Measurements from ENCODE around the gene FCN3. TPM values are rescaled to one million over a fixed set of nuclear protein-coding genes. Genes with fewer than 3 reads are reported as not detected.

The FCN3 gene
- total and polyA plus RNA-seq, 4 experiments from 2014 or later: not detected

GRCh38 chr1:27325286-27325685, 49.3 kb downstream of the FCN3 start:
- POLR2A ChIA-PET (ENCODE audit: partially characterized antibody): interaction anchor here (8.8 kb wide), 1 partner anchor 18 kb away, joined by 61 read pairs; the partner anchor contains the start of gene SYTL1
- no peak for DNase-seq
- H3K9me3 ChIP-seq (ENCODE audit: control insufficient read depth in 1 of 2, low read length in 2 of 2): no peaks in the 10 kb centered on the region
- peaks cover 74% of the 10 kb centered on the region for H3K4me1 ChIP-seq (ENCODE audit: insufficient read depth, low read length)
- CTCF ChIA-PET (ENCODE audit: partially characterized antibody): interaction anchor here (0.9 to 3.3 kb wide), 3 partner anchors 11 to 62 kb away, joined by 3 to 14 read pairs (median 4); no protein-coding TSS in a partner anchor
- peaks cover 29% of the 10 kb centered on the region for H3K36me3 ChIP-seq (ENCODE audit: insufficient read depth, low read length)
- no peak overlapping the region for H3K4me3 ChIP-seq (ENCODE audit: low read length in 2 of 2)
- peaks cover 8 to 58% of the 10 kb centered on the region in 2 donors for H3K36me3 Mint-ChIP-seq
- H3K27me3 ChIP-seq (ENCODE audit: insufficient read depth, low read length): peaks cover under 1% of the 10 kb centered on the region
- H3K27me3 Mint-ChIP-seq: no peaks in the 10 kb centered on the region
- no peaks in the 10 kb centered on the region for H3K9me3 Mint-ChIP-seq
- peak overlapping the region in 3 of 7 donors; percentile 1 to 60 (median 42) for H3K27ac Mint-ChIP-seq
- intact Hi-C loops (cut with micrococcal nuclease): no loop called here
- peaks cover 40 to 80% (median 64%) of the 10 kb centered on the region in 4 donors for H3K4me1 Mint-ChIP-seq
- peak overlapping the region in 1 of 8 donors; percentile 4 for H3K4me3 Mint-ChIP-seq
- no peak overlapping the region for H3K27ac ChIP-seq (ENCODE audit: low read depth, low read length)

GRCh38 chr1:27322569-27323240, 51.9 kb downstream of the FCN3 start:
- DNase-seq: no peak
- H3K4me3 Mint-ChIP-seq: peak overlapping the region; percentile 95 to 99 (median 98)
- peak overlapping the region; percentile 95 for H3K27ac ChIP-seq (ENCODE audit: low read depth, low read length)
- intact Hi-C loops (cut with micrococcal nuclease): loop anchor here (1.0 to 2.0 kb wide), 4 partner anchors 20 to 450 kb away; partner anchors contain the start of genes SLC9A1, STX12, SYTL1 and WDTC1
- peaks cover 18% of the 10 kb centered on the region for H3K36me3 ChIP-seq (ENCODE audit: insufficient read depth, low read length)
- peaks cover 8 to 45% of the 10 kb centered on the region in 2 donors for H3K36me3 Mint-ChIP-seq
- H3K4me1 Mint-ChIP-seq: peaks cover 29 to 62% (median 47%) of the 10 kb centered on the region in 4 donors
- ChIA-PET POLR2A (ENCODE audit: partially characterized antibody) (interaction anchor here (0.9 to 8.8 kb wide), 11 partner anchors 10 to 340 kb away, joined by 3 to 61 read pairs (median 4); partner anchors contain the start of genes MAP3K6 and SYTL1), CTCF (ENCODE audit: partially characterized antibody) (interaction anchor here (0.5 to 2.9 kb wide), 9 partner anchors 10 to 277 kb away, joined by 3 to 29 read pairs (median 7); partner anchors contain the start of gene MAP3K6)
- H3K27me3 Mint-ChIP-seq: peaks cover 3 to 4% of the 10 kb centered on the region in 2 donors
- H3K27ac Mint-ChIP-seq: peak overlapping the region; percentile 95 to 98 (median 96)
- peak overlapping the region; percentile 89 to 97 for H3K4me3 ChIP-seq (ENCODE audit: low read length in 2 of 2)
- peaks cover 57% of the 10 kb centered on the region for H3K4me1 ChIP-seq (ENCODE audit: insufficient read depth, low read length)
- H3K9me3 Mint-ChIP-seq: peaks cover 0 to 2% (median 0%) of the 10 kb centered on the region in 8 donors
- no peaks in the 10 kb centered on the region for H3K9me3 ChIP-seq (ENCODE audit: control insufficient read depth in 1 of 2, low read length in 2 of 2)
- H3K27me3 ChIP-seq (ENCODE audit: insufficient read depth, low read length): peaks cover 5% of the 10 kb centered on the region

GRCh38 chr1:27321813-27322568, 52.6 kb downstream of the FCN3 start, which contains the start of gene TMEM222:
TMEM222 (plus strand) TSS chr1:27322163; CDS start chr1:27322198, 35 bp downstream.
- peaks cover 0 to 2% (median 0%) of the 10 kb centered on the region in 8 donors for H3K9me3 Mint-ChIP-seq
- Histone ChIP-seq H3K9me3 (ENCODE audit: control insufficient read depth in 1 of 2, low read length in 2 of 2) (no peaks in the 10 kb centered on the region), H3K27me3 (ENCODE audit: insufficient read depth, low read length) (peaks cover 5% of the 10 kb centered on the region), H3K27ac (ENCODE audit: low read depth, low read length) (peak within 1 kb of the TSS; percentile 95), H3K4me3 (ENCODE audit: low read length in 2 of 2) (peak within 1 kb of the TSS; percentile 89 to 97), H3K4me1 (ENCODE audit: insufficient read depth, low read length) (peaks cover 53% of the 10 kb centered on the region), H3K36me3 (ENCODE audit: insufficient read depth, low read length) (peaks cover 16% of the 10 kb centered on the region)
- CTCF ChIA-PET (ENCODE audit: partially characterized antibody): interaction anchor here (1.3 to 2.9 kb wide), 5 partner anchors 11 to 65 kb away, joined by 7 to 29 read pairs (median 11); no protein-coding TSS in a partner anchor
- peak within 1 kb of the TSS; percentile 95 to 98 (median 96) for H3K27ac Mint-ChIP-seq
- intact Hi-C loops (cut with micrococcal nuclease): loop anchor here (1.0 to 2.0 kb wide), 4 partner anchors 20 to 451 kb away; partner anchors contain the start of genes SLC9A1, STX12, SYTL1 and WDTC1
- H3K4me3 Mint-ChIP-seq: peak within 1 kb of the TSS; percentile 95 to 99 (median 98)
- POLR2A ChIA-PET (ENCODE audit: partially characterized antibody): interaction anchor here (0.9 to 8.8 kb wide), 7 partner anchors 11 to 341 kb away, joined by 3 to 61 read pairs (median 4); partner anchors contain the start of gene SYTL1
- H3K36me3 Mint-ChIP-seq: peaks cover 8 to 43% of the 10 kb centered on the region in 2 donors
- peak; percentile 97 for DNase-seq
- H3K4me1 Mint-ChIP-seq: peaks cover 27 to 58% (median 44%) of the 10 kb centered on the region in 4 donors
- peaks cover 3 to 4% of the 10 kb centered on the region in 2 donors for H3K27me3 Mint-ChIP-seq

Other genes starting within 250 kb of the FCN3 start
- 10 to 100 TPM; 11.4 to 13.2 TPM for gene SLC9A1, start 219.7 kb downstream of the FCN3 start, total RNA-seq
- 10 to 100 TPM in 1 of 2 donors, 1 to 10 TPM in 1; 2.1 to 15.0 TPM for gene SLC9A1, start 219.7 kb downstream of the FCN3 start, polyA plus RNA-seq
- gene WDTC1, start 140.2 kb downstream of the FCN3 start, total RNA-seq: 10 to 100 TPM; 53.3 to 54.5 TPM
- gene WDTC1, start 140.2 kb downstream of the FCN3 start, polyA plus RNA-seq: 1 to 10 TPM; 1.1 to 6.6 TPM
- gene TMEM222, start 52.7 kb downstream of the FCN3 start, total RNA-seq: 10 to 100 TPM; 44.4 to 45.4 TPM
- 10 to 100 TPM; 55.4 to 80.9 TPM for gene TMEM222, start 52.7 kb downstream of the FCN3 start, polyA plus RNA-seq
- 100 to 1,000 TPM; 146 to 158 TPM for gene SYTL1, start 32.8 kb downstream of the FCN3 start, total RNA-seq
- gene SYTL1, start 32.8 kb downstream of the FCN3 start, polyA plus RNA-seq: 100 to 1,000 TPM in 1 of 2 donors, 10 to 100 TPM in 1; 99.7 to 141 TPM
- 10 to 100 TPM in 1 of 2 experiments, 1 to 10 TPM in 1; 8.8 to 11.7 TPM for gene MAP3K6, start 7.9 kb downstream of the FCN3 start, total RNA-seq
- gene MAP3K6, start 7.9 kb downstream of the FCN3 start, polyA plus RNA-seq: 1 to 10 TPM; 4.5 to 8.1 TPM
- gene CD164L2, start 8.5 kb upstream of the FCN3 start, total RNA-seq: not detected
- under 1 TPM in 1 of 2 donors, not detected in 1; 0.22 TPM for gene CD164L2, start 8.5 kb upstream of the FCN3 start, polyA plus RNA-seq
- not detected for gene GPR3, start 17.8 kb upstream of the FCN3 start, total RNA-seq
- not detected for gene GPR3, start 17.8 kb upstream of the FCN3 start, polyA plus RNA-seq
- gene WASF2, start 115.3 kb upstream of the FCN3 start, total RNA-seq: 100 to 1,000 TPM; 163 to 164 TPM
- 10 to 100 TPM; 31.6 to 81.1 TPM for gene WASF2, start 115.3 kb upstream of the FCN3 start, polyA plus RNA-seq
- 10 to 100 TPM; 18.4 to 19.2 TPM for gene AHDC1, start 229.3 kb upstream of the FCN3 start, total RNA-seq
- 1 to 10 TPM in 1 of 2 donors, under 1 TPM in 1; 0.02 to 1.7 TPM for gene AHDC1, start 229.3 kb upstream of the FCN3 start, polyA plus RNA-seq

Measured in CD4-positive, alpha-beta memory T cell (primary cell).